Endothelial cell (in vitro differentiated cells): ENCODE measurements around the gene PHLPP2. TPM values are rescaled to one million over a fixed set of nuclear protein-coding genes. Genes with fewer than 3 reads are reported as not detected.

Experiments used
- DNase-seq: peaks from one replicate; pipeline ENCODE4 v3.0.0; 2021; ENCODE audit warnings: low spot score
- H3K27ac Mint-ChIP-seq: one replicate; pipeline ENCODE4 v1.8.0; 2021; ENCODE audit warnings: mixed read lengths, inconsistent platforms; ENCODE audit not compliant: unreplicated experiment
- H3K27me3 Mint-ChIP-seq: one replicate; pipeline ENCODE4 v1.8.0; 2021; ENCODE audit warnings: mild to moderate bottlenecking, moderate library complexity, mixed read lengths, inconsistent platforms; ENCODE audit not compliant: unreplicated experiment
- H3K36me3 Mint-ChIP-seq: one replicate; pipeline ENCODE4 v1.8.0; 2021; ENCODE audit warnings: mild to moderate bottlenecking, low read depth, mixed read lengths, inconsistent platforms; ENCODE audit not compliant: unreplicated experiment
- H3K4me1 Mint-ChIP-seq: one replicate; pipeline ENCODE4 v1.8.0; 2021; ENCODE audit warnings: mild to moderate bottlenecking, mixed read lengths, inconsistent platforms; ENCODE audit not compliant: unreplicated experiment
- H3K4me3 Mint-ChIP-seq: one replicate; pipeline ENCODE4 v1.8.0; 2021; ENCODE audit warnings: mild to moderate bottlenecking, mixed read lengths, inconsistent platforms; ENCODE audit not compliant: unreplicated experiment
- H3K9me3 Mint-ChIP-seq: one replicate; pipeline ENCODE4 v1.8.0; 2021; ENCODE audit warnings: mixed read lengths, inconsistent platforms; ENCODE audit not compliant: unreplicated experiment
- total RNA-seq: library from RNA; stranded (reverse); fragmentation: NEBNext Ultra II Directional; extraction: Animal tissue kit (Norgen Biotek cat#: 25700); gene quantifications from one replicate; pipeline ENCODE4 v1.2.1, GENCODE V29; 2021; ENCODE audit not compliant: unreplicated experiment
- TF ChIP-seq, protein P1 (sequence below): fragments of 200-600 bp; sonication (generic); IDR thresholded peaks from one replicate; pipeline ENCODE4 v1.5.0; 2021; ENCODE audit warnings: antibody characterized with exemption; ENCODE audit not compliant: unreplicated experiment

The PHLPP2 gene
- total RNA-seq, 1 donor from 2014 or later: 7.3 TPM

- Mint-ChIP-seq H3K27me3 (no peaks in the 10 kb centered on the region), H3K9me3 (no peaks in the 10 kb centered on the region), H3K4me3 (no peak overlapping the region), H3K36me3 (no peaks in the 10 kb centered on the region), H3K4me1 (no peaks in the 10 kb centered on the region), H3K27ac (no peak overlapping the region)
- TF ChIP-seq, protein P1, sequence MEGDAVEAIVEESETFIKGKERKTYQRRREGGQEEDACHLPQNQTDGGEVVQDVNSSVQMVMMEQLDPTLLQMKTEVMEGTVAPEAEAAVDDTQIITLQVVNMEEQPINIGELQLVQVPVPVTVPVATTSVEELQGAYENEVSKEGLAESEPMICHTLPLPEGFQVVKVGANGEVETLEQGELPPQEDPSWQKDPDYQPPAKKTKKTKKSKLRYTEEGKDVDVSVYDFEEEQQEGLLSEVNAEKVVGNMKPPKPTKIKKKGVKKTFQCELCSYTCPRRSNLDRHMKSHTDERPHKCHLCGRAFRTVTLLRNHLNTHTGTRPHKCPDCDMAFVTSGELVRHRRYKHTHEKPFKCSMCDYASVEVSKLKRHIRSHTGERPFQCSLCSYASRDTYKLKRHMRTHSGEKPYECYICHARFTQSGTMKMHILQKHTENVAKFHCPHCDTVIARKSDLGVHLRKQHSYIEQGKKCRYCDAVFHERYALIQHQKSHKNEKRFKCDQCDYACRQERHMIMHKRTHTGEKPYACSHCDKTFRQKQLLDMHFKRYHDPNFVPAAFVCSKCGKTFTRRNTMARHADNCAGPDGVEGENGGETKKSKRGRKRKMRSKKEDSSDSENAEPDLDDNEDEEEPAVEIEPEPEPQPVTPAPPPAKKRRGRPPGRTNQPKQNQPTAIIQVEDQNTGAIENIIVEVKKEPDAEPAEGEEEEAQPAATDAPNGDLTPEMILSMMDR: no peak
- no peak for DNase-seq
Observed at GRCh38 chr16:71648162-71648561, 76.3 kb downstream of the PHLPP2 start.

DNA sequence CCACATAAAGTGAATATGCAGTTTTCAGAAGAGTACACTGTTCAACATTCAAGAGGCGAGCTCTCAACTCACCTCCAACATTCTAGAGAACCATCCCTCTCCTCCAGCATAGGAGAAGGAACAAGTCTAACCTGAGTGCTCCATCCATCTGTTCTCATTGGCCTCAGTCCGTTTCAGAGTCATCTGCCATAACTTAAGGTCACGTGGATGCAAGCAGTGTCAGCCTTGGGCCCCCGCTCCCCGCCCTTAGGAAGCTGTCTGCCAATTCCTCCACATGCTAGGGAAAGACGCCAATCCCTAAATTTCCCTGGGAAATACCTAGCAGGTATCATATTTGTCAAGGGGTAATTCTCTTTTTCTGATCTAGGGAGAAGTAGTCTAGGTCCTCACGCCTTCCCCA, 77.1 kb downstream of the PHLPP2 start:
- TF ChIP-seq, protein P1: no peak
- Mint-ChIP-seq H3K4me3 (no peak overlapping the region), H3K36me3 (no peaks in the 10 kb centered on the region), H3K27ac (no peak overlapping the region), H3K27me3 (no peaks in the 10 kb centered on the region), H3K9me3 (no peaks in the 10 kb centered on the region), H3K4me1 (no peaks in the 10 kb centered on the region)
- DNase-seq: no peak

- no peak for DNase-seq
- TF ChIP-seq, protein P1: peak; percentile 17
- no peaks in the 10 kb centered on the region for H3K9me3 Mint-ChIP-seq
- no peak overlapping the region for H3K27ac Mint-ChIP-seq
- H3K27me3 Mint-ChIP-seq: no peaks in the 10 kb centered on the region
- H3K36me3 Mint-ChIP-seq: peaks cover under 1% of the 10 kb centered on the region
- no peak overlapping the region for H3K4me3 Mint-ChIP-seq
- H3K4me1 Mint-ChIP-seq: no peaks in the 10 kb centered on the region
Observed at GRCh38 chr16:71645450-71645849, 79.1 kb downstream of the PHLPP2 start.

DNA sequence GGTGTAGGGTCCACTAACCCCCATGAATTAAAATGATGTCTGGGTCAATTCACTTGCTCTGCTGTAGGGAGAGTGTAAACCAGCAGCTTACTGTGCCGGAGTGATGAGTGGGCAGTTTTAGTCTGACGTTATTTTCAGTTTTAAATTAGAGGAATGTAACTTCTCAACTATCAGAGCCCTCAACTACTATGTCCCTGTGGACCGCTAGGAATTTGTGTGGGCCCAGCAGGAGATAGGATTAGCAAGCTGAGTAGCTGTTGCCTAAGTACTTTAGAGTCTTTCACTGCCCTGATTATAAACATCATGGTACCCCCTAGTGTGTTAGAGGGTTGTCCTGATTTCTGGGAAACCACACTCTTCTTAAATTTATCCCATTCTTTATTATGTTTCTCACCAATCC, 87.1 kb downstream of the PHLPP2 start:
- no peaks in the 10 kb centered on the region for H3K9me3 Mint-ChIP-seq
- no peak overlapping the region for H3K27ac Mint-ChIP-seq
- no peaks in the 10 kb centered on the region for H3K27me3 Mint-ChIP-seq
- no peak overlapping the region for H3K4me3 Mint-ChIP-seq
- peaks cover 4% of the 10 kb centered on the region for H3K36me3 Mint-ChIP-seq
- H3K4me1 Mint-ChIP-seq: no peaks in the 10 kb centered on the region
- DNase-seq: no peak
- TF ChIP-seq, protein P1: no peak

DNA sequence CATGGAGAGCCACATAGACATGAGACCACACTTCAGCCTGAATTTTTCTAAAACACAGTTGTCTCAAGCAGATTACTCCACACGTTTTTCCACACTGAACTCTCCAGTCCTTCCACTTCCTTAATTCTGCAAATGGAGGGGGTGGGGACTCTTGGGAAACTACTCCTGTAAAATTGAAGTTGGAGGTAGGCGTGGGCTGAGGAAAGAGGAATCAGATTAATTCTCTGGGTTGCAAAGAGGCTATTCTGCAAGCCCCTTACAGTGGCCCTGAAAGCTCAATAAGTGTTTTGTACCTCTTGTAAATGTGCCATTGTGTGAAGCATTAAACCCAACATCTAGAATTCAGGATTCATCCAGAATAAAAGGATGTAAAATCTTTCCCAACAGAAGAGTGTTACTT, 88.9 kb downstream of the PHLPP2 start:
- TF ChIP-seq, protein P1: no peak
- Mint-ChIP-seq H3K36me3 (peaks cover 4% of the 10 kb centered on the region), H3K27ac (no peak overlapping the region), H3K4me1 (no peaks in the 10 kb centered on the region), H3K4me3 (no peak overlapping the region), H3K9me3 (no peaks in the 10 kb centered on the region), H3K27me3 (no peaks in the 10 kb centered on the region)
- no peak for DNase-seq
